ENCODE data around the gene HSD17B12. TPM values are rescaled to one million over a fixed set of nuclear protein-coding genes. Genes with fewer than 3 reads are reported as not detected.

Gene HSD17B12
- polyA plus RNA-seq, 1 donor (not counting 4 experiments of a cell fraction or from before 2014, with no cell fraction given): 105 TPM

- Histone ChIP-seq H3K9me1 (ENCODE audit: control insufficient read depth, extremely low read depth, insufficient read depth, low read length) (no peaks in the 10 kb centered on the region), H3K4me2 (ENCODE audit: control insufficient read depth, extremely low read depth, insufficient read depth, low read depth, low read length) (peak overlapping the region; percentile 83), H3K27me3 (ENCODE audit: control insufficient read depth, extremely low read depth, insufficient read depth, low read length) (no peaks in the 10 kb centered on the region), H3K27ac (ENCODE audit: control insufficient read depth, insufficient read depth, low read length) (peak overlapping the region; percentile 39), H3K9me3 (ENCODE audit: control insufficient read depth, low read depth, low read length) (no peaks in the 10 kb centered on the region), H2AFZ (ENCODE audit: control insufficient read depth, low read length) (peak overlapping the region; percentile 44), H3K9ac (ENCODE audit: control insufficient read depth, extremely low read depth, insufficient read depth, low read length) (peak overlapping the region; percentile 13), H3K36me3 (ENCODE audit: control insufficient read depth in 2 of 2, extremely low read depth in 1 of 2, insufficient read depth in 2 of 2, low read length in 2 of 2) (peaks cover 5 to 7% of the 10 kb centered on the region in 2 experiments), H3K4me1 (ENCODE audit: control insufficient read depth, extremely low read depth, insufficient read depth, low read length) (peaks cover 43% of the 10 kb centered on the region), H4K20me1 (ENCODE audit: control insufficient read depth, extremely low read depth, insufficient read depth, low read length) (peaks cover 7% of the 10 kb centered on the region), H3K79me2 (ENCODE audit: control insufficient read depth, insufficient read depth, low read length) (peaks cover 94% of the 10 kb centered on the region), H3K4me3 (ENCODE audit: control insufficient read depth in 2 of 3, extremely low read depth in 1 of 3, insufficient read depth in 2 of 3, low read depth in 1 of 3, low read length in 3 of 3) (peak overlapping the region in 2 of 3 experiments; percentile 37 to 39)
- dilution Hi-C loops (cut with MboI; ENCODE audit: extremely low pct_ligation_motif_present, low sequenced_read_pairs): no loop called here
- FAIRE-seq (peak; percentile 94), DNase-seq (ENCODE audit: low read depth, low spot score) (peak; percentile 23)
- TF ChIP-seq EZH2 (IDR thresholded peaks at IDR 0.05; ENCODE audit: low read length) (no peak), CTCF (optimal IDR thresholded peaks at IDR 0.05 in 1 of 3, IDR thresholded peaks at IDR 0.05 in 1 of 3, conservative IDR thresholded peaks at IDR 0.05 in 1 of 3; ENCODE audit: extremely low read depth in 1 of 3, insufficient read depth in 2 of 3, low read length in 3 of 3) (no peak)
Measured at GRCh38 chr11:43687120-43687791, 6.7 kb downstream of the HSD17B12 start.

DNA sequence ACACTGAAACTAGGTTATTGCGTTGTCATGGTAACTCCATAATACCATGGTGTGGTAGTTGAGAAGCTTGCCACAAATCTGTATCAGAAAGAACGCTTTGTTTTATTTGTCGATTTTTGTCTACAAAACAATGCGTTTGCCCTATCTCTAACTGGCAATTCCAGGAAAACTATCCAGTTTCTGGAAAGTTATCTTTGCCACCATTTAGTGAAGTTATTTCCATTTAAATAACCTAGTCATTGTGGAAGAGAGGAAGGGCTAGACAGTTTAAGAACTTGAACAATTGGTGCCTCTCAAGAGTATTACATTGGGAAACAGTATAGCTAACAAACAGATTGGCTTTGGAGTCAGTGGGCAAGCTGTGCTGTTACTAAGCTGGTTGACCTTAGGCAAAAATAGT, 7.9 kb downstream of the HSD17B12 start:
- Histone ChIP-seq H3K4me2 (ENCODE audit: control insufficient read depth, extremely low read depth, insufficient read depth, low read depth, low read length) (no peak overlapping the region), H3K27me3 (ENCODE audit: control insufficient read depth, extremely low read depth, insufficient read depth, low read length) (no peaks in the 10 kb centered on the region), H3K79me2 (ENCODE audit: control insufficient read depth, insufficient read depth, low read length) (peaks cover 94% of the 10 kb centered on the region), H3K4me3 (ENCODE audit: control insufficient read depth in 2 of 3, extremely low read depth in 1 of 3, insufficient read depth in 2 of 3, low read depth in 1 of 3, low read length in 3 of 3) (no peak overlapping the region), H3K9me1 (ENCODE audit: control insufficient read depth, extremely low read depth, insufficient read depth, low read length) (no peaks in the 10 kb centered on the region), H3K27ac (ENCODE audit: control insufficient read depth, insufficient read depth, low read length) (no peak overlapping the region), H3K9me3 (ENCODE audit: control insufficient read depth, low read depth, low read length) (no peaks in the 10 kb centered on the region), H2AFZ (ENCODE audit: control insufficient read depth, low read length) (no peak overlapping the region), H4K20me1 (ENCODE audit: control insufficient read depth, extremely low read depth, insufficient read depth, low read length) (peaks cover 7% of the 10 kb centered on the region), H3K4me1 (ENCODE audit: control insufficient read depth, extremely low read depth, insufficient read depth, low read length) (peaks cover 40% of the 10 kb centered on the region), H3K9ac (ENCODE audit: control insufficient read depth, extremely low read depth, insufficient read depth, low read length) (no peak overlapping the region), H3K36me3 (ENCODE audit: control insufficient read depth in 2 of 2, extremely low read depth in 1 of 2, insufficient read depth in 2 of 2, low read length in 2 of 2) (peaks cover 5 to 7% of the 10 kb centered on the region in 2 experiments)
- dilution Hi-C loops (cut with MboI; ENCODE audit: extremely low pct_ligation_motif_present, low sequenced_read_pairs): no loop called here
- TF ChIP-seq CTCF (optimal IDR thresholded peaks at IDR 0.05 in 1 of 3, IDR thresholded peaks at IDR 0.05 in 1 of 3, conservative IDR thresholded peaks at IDR 0.05 in 1 of 3; ENCODE audit: extremely low read depth in 1 of 3, insufficient read depth in 2 of 3, low read length in 3 of 3): no peak
- no peak for TF ChIP-seq EZH2 (IDR thresholded peaks at IDR 0.05; ENCODE audit: low read length)
- no peak for DNase-seq (ENCODE audit: low read depth, low spot score)
- no peak for FAIRE-seq

All from keratinocyte (primary cell).